Transverse colon (tissue), 3 donors: ENCODE measurements around the gene TAF1.

Experiments used
- POLR2A ChIP-seq: fragments of 450-650 bp; IDR thresholded peaks from one replicate; pipeline ENCODE4 v1.6.1; 2016; ENCODE audit warnings: antibody characterized with exemption, mild to moderate bottlenecking, moderate library complexity
- TF ChIP-seq, protein P1 (sequence below), 5 experiments: fragments of 200-600 bp in 3 of 5; fragments of 450-650 bp in 2 of 5; sonication (generic) in 3 of 5; IDR thresholded peaks; 1 replicate in 2 of 5; 2 replicates in 3 of 5; pipeline ENCODE4 v1.5.1; 2016 to 2017; ENCODE audit warnings: antibody characterized with exemption in 5 of 5, inconsistent platforms in 3 of 5, mild to moderate bottlenecking in 2 of 5, moderate library complexity in 1 of 5

DNA sequence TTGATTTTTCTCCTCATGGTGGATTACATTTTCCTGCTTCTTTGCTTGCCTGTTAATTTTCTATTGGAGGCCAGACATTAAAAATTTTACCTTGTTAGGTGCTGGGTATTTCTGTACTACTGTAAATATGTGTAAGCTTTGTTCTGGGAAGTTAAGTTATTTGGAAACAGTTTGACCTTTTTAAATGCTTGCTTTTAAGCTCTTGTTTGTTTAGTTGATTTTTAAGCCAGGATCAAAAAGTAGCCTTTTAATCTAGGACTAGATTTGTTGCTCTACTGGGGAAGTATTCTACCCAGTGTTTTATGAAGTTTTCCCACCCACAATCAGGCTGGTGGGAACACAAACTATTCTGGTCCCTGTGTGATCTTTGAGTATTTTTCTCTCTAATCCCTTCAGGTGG lies 121.7 kb downstream of the TAF1 start:
- TF ChIP-seq, protein P1, sequence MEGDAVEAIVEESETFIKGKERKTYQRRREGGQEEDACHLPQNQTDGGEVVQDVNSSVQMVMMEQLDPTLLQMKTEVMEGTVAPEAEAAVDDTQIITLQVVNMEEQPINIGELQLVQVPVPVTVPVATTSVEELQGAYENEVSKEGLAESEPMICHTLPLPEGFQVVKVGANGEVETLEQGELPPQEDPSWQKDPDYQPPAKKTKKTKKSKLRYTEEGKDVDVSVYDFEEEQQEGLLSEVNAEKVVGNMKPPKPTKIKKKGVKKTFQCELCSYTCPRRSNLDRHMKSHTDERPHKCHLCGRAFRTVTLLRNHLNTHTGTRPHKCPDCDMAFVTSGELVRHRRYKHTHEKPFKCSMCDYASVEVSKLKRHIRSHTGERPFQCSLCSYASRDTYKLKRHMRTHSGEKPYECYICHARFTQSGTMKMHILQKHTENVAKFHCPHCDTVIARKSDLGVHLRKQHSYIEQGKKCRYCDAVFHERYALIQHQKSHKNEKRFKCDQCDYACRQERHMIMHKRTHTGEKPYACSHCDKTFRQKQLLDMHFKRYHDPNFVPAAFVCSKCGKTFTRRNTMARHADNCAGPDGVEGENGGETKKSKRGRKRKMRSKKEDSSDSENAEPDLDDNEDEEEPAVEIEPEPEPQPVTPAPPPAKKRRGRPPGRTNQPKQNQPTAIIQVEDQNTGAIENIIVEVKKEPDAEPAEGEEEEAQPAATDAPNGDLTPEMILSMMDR (IDR thresholded peaks at IDR 0.05): no peak
- TF ChIP-seq POLR2A: no peak
